Brain pericyte (primary cell): Measurements from ENCODE around the gene TNFSF13.
"Not testable (repeated sequence)": the region's sequence is repeated elsewhere in the genome, so short reads cannot be mapped to it uniquely, and the experiment has no call there.

Experiments
- DNase-seq: peaks from one replicate; pipeline ENCODE4 v3.0.0-alpha.2; 2012; ENCODE audit warnings: low read depth, low spot score

TNFSF13 gene

DNA sequence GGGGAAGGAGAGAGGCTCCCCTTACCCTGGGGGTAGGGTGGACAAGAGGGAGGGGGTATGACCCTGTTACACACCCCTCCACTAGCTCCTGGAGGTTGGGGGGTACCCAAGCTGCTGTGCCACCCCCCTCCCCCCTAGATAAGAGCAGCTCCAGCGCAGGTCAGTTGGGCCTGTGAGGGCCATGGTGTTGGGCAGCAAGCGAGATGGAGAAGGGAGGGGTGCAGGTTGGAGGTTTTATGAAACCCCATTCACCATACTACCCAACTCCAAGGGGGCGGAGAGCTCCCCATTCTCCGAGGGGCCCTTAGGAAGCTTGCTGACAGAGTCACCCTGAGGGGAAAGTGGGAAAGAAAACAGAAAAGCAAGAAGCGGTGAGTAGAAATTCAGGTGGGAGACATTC, 33.0 kb downstream of the TNFSF13 start:
- DNase-seq = no peak

DNA sequence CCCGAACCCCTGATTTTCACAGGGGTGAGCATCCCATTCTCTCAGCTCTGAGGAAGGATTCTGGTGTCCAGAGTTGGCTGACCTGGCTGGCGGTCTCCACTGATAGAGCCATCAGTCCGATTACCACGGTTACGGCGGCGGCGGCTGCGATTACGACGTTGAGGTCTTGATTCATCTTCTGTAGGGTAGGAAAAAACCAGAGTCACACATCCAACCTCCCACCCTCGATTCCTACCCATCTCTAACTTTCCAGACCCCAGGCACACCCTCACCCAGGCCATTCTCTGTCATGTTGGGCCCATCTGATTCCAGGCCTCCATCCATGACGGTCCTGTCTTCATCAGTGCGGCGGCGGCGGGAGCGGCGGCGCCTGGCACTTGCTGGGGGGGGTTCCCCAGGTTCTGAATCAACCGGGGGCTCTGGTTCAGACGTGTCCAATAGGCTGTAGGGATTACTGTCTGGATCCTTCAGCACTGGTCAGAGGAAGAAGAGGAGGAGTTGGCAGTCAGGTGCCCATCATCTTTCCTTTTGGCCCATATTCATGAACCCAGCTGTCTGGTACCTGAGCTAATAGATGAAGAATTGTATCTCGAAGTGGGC, 34.0 kb downstream of the TNFSF13 start:
- DNase-seq = no peak

DNA sequence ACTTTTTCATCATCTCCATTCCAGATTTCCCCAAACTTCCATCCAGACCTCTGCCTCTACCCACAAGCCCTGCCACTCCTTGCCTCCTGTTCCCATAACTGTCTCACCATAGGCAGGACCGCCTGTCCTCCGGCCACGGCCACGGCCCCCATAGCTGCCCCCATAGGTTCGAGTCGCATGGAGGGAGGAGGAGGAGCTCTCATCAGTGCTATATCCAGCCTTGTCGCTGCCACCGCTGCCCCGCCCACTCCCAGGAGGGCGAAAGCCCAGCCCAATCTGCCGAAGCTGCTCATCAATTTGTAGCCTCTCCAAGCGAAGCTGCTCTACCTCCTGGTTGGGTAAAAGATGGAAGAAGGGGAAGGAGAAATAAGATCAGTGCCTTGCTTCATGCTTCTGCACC, 34.7 kb downstream of the TNFSF13 start:
- DNase-seq = no peak

DNA sequence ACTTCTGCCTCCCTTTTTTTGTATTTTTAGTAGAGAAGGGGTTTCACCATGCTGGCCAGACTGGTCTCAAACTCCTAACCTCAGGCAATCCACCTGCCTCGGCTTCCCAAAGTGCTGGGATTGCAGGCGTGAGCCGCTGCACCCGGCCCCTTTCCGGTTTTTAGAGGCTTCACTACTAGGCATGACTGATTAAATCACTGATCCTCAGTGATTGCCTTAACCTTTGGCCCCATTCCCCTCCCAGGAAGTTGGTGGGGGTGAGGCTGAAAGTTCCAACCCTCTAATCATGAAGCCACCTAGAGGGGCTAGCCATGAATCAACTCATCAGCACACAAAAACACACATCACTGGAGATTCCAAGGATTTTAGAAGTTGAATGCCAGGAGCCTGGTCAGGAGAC, 39.0 kb downstream of the TNFSF13 start:
- DNase-seq = not testable (repeated sequence)

DNA sequence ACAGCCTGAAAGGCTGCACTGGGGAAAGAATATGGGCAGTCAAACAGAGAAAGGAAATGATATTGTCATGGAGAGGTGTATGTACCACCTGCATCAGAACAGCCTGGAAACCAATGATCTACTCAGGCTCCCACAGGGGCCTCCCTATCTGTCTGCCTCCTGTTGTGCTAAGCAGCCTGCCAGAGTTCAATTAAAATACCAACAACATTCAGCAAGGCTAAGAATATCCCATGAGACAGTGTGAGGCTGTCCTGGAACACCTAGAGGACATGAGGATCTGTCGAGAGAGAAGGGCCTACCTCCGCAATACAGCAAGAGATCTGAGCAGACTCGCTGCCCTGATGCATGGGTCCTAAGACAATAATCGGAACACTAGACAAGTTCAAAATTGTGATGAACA, 47.7 kb downstream of the TNFSF13 start:
- DNase-seq = no peak

DNA sequence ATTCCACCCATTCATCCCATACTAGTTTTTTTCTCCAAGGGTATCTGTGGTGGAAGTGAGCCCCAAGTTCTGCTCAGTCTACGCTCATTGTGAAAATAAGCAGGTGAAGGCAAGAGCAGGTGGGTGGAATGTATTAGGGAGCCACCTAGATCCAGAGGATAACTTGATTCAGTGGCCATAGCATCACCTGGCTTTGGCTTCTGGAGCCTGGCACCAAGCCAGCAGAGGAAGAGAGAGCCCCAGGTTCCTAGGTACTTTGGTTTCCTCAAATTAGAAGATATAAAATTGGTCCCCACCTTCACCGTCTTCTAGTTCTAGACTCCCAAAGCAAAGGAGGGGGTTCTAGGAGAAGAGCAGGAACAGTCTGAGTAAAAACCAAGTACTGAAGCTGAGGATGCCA, 52.1 kb downstream of the TNFSF13 start:
- no peak for DNase-seq
